Mucosa of stomach (tissue), 1 donor: ENCODE results near the gene EXOC3L4.

Experiments used
- H3K27me3 ChIP-seq: one replicate; pipeline ENCODE4 v1.7.0; 2013; ENCODE audit warnings: mild to moderate bottlenecking, low read length; ENCODE audit not compliant: control insufficient read depth, insufficient read depth
- H3K36me3 ChIP-seq: one replicate; pipeline ENCODE4 v1.7.0; 2013; ENCODE audit warnings: low read length; ENCODE audit not compliant: control insufficient read depth, insufficient read depth
- H3K4me1 ChIP-seq: one replicate; pipeline ENCODE4 v1.7.0; 2013; ENCODE audit warnings: mild to moderate bottlenecking, low read length; ENCODE audit not compliant: control insufficient read depth, insufficient read depth
- H3K4me3 ChIP-seq: one replicate; pipeline ENCODE4 v1.7.0; 2013; ENCODE audit warnings: low read length
- H3K9ac ChIP-seq: one replicate; pipeline ENCODE4 v1.7.0; 2013; ENCODE audit warnings: mild to moderate bottlenecking, low read length, moderate library complexity
- H3K9me3 ChIP-seq: one replicate; pipeline ENCODE4 v1.7.0; 2013; ENCODE audit warnings: mild to moderate bottlenecking, low read length, moderate library complexity; ENCODE audit not compliant: control insufficient read depth
- donor health status: Pancreatic carcinoma.

Gene EXOC3L4

DNA sequence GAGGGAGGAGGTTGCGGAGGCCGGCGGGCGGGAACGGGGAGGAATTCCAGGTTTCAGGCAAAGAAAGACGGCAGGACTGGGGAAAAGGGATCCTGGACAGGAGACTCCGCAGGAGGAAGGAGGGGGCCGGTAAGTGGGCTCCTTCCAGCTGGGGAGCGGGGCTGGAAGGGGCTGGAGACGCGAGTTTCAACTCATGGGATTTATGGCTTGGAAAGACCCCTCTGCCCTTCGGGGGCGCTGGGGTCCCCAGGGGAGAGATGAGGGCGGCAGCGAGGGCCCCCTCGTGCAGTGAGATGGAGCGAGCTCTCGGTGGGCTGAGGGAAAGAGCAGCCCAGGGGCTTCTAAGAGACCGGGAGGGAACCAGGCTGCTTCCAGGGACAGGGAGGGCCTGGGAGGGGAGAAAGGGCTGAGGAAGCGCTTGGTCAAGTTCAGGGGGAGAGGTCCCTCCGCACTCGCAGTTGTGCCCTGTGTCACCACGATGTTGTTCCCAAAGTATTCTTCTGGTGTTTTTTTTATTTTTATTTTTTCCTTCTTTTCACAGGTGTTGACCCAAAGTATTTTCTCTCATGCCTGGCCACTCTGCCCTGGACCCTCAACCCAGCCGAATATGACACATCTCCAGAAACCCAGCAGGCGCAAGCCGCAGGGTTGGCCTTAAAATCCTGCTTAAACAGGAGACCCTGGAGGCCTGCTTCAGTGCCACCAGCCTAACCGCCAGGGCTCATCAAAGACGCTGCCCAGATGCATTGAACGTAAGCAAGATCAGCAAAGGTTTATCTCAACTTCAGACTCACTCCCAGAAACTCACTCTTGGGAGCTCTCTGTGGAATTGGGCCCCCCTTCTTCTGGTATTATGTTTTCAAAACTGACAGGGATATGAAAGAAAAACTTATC is 44.9 kb downstream of the EXOC3L4 start:
- Histone ChIP-seq H3K4me3 (no peak overlapping the region), H3K27me3 (peaks cover 21% of the 10 kb centered on the region)

DNA sequence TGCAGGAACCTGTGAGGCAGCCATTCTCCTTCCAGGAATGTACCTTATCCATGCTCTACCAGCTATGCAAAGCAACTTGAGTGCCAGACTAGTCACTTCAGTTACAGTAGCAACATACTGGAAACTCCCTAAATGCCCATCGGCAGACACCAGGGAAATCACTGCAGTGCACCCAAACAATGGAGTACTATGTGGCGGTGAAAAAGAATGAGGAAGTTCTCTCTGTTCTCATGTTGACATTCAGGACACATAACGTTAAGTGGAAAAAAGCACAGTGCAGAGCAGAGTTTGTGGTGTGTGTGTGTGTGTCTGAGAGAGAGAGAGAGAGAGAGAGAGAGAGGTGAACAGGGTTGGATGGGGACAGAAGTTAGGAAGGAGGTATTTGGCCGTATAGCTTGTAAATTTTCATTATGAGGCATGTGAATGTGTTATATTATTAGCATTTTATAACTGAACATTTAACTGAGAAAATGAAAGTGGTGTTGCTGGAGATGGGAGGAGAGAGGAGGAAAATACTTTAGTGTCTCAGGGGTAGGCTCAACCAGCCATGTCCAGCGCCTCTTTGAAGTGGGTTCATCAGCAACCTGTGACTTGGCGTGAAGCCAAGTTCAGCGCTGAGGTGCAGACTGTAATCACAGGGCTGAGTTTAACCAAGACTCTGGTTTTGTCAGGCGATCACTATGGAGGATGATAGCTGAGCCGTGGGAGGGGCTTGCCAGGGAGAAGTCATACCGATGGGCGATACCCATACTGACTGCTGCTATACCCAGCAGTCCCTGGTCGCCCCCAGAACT is 46.0 kb downstream of the EXOC3L4 start:
- Histone ChIP-seq H3K9ac (no peak overlapping the region), H3K4me1 (peaks cover 3% of the 10 kb centered on the region), H3K9me3 (no peaks in the 10 kb centered on the region), H3K27me3 (peaks cover 21% of the 10 kb centered on the region), H3K36me3 (no peaks in the 10 kb centered on the region), H3K4me3 (no peak overlapping the region)

More for the DNA sequence above, 44.9 kb downstream of the EXOC3L4 start:
- no peaks in the 10 kb centered on the region for H3K9me3 ChIP-seq
- no peaks in the 10 kb centered on the region for H3K36me3 ChIP-seq
- no peak overlapping the region for H3K9ac ChIP-seq
- peaks cover 3% of the 10 kb centered on the region for H3K4me1 ChIP-seq

DNA sequence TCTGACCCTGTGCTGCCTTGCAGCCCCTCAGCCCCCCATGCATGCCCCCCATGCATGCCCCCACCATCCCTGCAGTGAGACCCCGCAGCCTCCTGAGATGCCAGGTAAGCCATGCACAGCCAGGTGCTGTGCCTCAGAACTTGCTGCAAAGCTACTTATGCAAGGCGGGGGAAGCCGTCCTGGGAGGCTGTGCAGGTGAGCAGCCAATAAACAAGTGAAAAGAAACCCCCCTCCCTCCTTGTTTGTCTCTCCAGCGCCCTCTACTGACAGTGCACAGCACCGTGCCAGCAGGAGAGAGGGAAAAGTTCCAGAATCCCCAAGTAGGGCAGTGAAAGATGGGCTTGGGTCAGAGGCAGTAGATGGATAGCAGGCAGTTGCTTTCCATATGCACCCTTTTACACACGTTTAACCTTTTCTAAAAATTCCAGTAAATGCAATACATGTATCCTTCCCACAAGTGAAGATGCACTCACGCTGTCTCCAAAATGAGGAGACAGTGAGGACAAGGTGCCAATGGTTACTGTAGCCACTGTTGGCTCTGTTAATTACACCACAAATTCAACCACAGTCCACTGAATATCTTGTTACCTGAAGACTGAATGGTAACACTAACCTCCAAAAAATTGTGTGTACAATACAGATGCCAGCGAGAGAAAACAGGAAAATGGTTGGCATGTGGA is 46.7 kb downstream of the EXOC3L4 start:
- no peaks in the 10 kb centered on the region for H3K36me3 ChIP-seq
- H3K27me3 ChIP-seq, result peaks cover 21% of the 10 kb centered on the region
- no peaks in the 10 kb centered on the region for H3K9me3 ChIP-seq
- H3K9ac ChIP-seq, result no peak overlapping the region
- H3K4me3 ChIP-seq, result no peak overlapping the region
- peaks cover 3% of the 10 kb centered on the region for H3K4me1 ChIP-seq

DNA sequence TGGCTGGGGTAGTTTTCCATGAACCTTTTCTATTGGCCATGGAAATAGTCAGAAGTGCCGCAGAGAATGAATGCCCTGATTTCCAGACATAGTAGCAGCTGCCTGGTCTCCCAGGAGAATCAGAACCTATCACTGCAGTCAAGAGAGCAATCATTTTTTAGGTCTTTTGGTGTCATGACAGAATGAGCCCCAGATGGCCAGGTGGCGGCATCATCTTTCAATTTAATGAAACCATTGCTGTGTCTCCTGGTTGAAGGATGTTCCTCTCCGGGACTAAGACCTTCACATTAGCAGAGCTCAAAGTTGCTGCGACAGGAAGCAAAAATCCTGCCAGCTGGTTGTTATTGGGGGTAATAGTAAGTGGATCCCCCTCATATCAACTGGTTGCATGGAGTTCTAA is 47.5 kb downstream of the EXOC3L4 start:
- H3K36me3 ChIP-seq, result no peaks in the 10 kb centered on the region
- H3K4me1 ChIP-seq, result peaks cover 3% of the 10 kb centered on the region
- H3K4me3 ChIP-seq, result no peak overlapping the region
- H3K9me3 ChIP-seq, result no peaks in the 10 kb centered on the region
- no peak overlapping the region for H3K9ac ChIP-seq
- peaks cover 21% of the 10 kb centered on the region for H3K27me3 ChIP-seq

DNA sequence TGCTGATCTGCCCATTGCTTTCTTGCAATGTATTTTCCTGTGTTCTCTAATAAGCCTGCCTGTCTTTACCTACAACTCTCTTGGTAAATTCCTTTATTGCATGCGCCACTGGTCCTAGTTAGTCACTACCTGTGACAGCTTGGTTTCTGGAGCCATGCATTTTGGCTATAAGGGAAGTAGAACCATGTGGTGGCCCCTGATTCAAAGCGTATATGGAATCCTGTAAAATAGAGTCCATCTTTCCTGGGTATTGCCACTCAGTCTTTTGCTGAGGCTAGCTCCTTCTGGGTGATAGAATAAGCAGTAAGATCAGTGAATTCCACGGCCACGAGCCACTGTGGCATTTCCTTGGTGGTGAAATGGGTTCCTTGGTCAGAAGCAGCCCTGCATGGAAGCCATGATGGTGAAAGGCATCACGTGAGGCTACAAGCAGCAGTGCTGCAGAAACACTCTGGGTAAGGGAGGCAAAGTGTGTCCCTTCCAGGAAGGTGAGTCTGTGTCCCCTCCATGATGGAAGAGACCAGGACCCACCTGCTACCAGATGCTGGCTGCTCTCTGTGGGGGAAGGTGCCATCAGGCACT is 48.3 kb downstream of the EXOC3L4 start:
- Histone ChIP-seq H3K27me3 (peaks cover 21% of the 10 kb centered on the region), H3K4me3 (no peak overlapping the region), H3K9me3 (no peaks in the 10 kb centered on the region), H3K36me3 (no peaks in the 10 kb centered on the region), H3K4me1 (peaks cover 3% of the 10 kb centered on the region), H3K9ac (no peak overlapping the region)

DNA sequence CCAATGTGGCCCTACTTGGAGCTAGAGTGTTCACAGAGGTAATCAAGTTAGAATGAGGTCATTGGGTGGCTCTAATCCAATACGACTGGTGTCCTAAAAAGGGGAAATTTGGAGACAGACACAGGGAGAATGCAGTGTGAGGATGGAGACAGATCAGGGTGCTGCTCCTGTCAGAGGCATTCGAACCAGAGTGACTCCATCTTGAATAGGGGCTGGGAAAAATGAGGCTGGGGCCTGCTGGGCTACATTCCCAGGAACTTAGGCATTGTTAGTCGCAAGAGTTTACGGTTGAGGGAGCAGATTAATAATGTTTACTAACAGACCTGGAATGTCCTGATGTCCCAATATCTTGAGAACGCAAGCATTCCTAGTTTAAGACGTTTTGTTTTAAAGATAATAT is 49.0 kb downstream of the EXOC3L4 start:
- Histone ChIP-seq H3K4me1 (peaks cover 3% of the 10 kb centered on the region), H3K9ac (no peak overlapping the region), H3K9me3 (no peaks in the 10 kb centered on the region), H3K27me3 (peaks cover 21% of the 10 kb centered on the region), H3K36me3 (no peaks in the 10 kb centered on the region), H3K4me3 (no peak overlapping the region)

DNA sequence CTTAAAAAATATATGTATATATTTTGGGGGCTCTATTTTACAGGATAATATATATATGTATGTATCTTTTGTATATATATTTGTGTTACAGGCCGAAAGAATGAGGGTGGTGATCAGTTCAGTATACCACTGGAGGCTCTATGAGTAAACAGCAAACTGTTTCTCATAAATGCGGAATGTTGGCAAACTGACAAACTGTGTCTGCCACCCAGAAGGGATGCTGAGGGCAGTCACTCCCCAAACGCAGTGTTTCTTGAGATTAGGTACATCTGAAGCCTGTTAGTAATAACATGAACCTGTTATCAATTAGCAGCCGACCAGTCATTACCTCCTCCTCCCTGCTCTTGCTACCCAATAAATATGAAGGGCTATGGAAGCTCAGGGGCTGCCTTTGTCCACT is 49.6 kb downstream of the EXOC3L4 start:
- H3K9me3 ChIP-seq, result no peaks in the 10 kb centered on the region
- H3K9ac ChIP-seq, result no peak overlapping the region
- H3K4me1 ChIP-seq, result peaks cover 3% of the 10 kb centered on the region
- H3K36me3 ChIP-seq, result no peaks in the 10 kb centered on the region
- no peak overlapping the region for H3K4me3 ChIP-seq
- peaks cover 16% of the 10 kb centered on the region for H3K27me3 ChIP-seq

DNA sequence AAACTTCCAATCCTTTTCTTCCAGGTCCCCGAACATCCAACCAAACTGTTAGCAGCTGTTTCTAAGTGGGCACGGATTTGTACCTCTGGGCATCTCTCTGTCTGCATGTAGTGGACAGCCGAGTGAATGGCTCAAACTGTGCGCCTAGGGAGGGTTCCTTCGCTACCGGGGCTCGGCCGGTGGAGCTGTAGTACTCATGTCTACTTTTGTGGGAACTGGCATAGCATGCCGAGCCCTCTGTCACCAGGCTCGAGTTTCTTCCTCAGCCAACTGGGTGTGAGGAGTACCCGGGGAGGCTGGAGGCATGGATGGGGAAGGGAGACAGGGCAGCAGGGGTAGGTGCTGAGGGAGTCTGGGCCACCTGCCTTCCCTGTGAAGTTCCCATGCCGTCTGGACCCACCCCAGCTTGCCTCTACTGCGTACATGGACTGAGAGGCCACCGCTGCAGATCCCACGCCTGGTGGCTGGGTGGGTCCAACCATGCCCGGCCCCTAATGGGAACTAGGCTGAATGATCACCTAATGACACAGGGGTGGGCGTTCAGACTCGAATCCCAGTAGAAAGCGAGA is 51.7 kb downstream of the EXOC3L4 start:
- H3K9ac ChIP-seq, result no peak overlapping the region
- no peak overlapping the region for H3K4me3 ChIP-seq
- H3K27me3 ChIP-seq, result peaks cover 11% of the 10 kb centered on the region
- H3K9me3 ChIP-seq, result no peaks in the 10 kb centered on the region
- H3K36me3 ChIP-seq, result no peaks in the 10 kb centered on the region
- H3K4me1 ChIP-seq, result no peaks in the 10 kb centered on the region

DNA sequence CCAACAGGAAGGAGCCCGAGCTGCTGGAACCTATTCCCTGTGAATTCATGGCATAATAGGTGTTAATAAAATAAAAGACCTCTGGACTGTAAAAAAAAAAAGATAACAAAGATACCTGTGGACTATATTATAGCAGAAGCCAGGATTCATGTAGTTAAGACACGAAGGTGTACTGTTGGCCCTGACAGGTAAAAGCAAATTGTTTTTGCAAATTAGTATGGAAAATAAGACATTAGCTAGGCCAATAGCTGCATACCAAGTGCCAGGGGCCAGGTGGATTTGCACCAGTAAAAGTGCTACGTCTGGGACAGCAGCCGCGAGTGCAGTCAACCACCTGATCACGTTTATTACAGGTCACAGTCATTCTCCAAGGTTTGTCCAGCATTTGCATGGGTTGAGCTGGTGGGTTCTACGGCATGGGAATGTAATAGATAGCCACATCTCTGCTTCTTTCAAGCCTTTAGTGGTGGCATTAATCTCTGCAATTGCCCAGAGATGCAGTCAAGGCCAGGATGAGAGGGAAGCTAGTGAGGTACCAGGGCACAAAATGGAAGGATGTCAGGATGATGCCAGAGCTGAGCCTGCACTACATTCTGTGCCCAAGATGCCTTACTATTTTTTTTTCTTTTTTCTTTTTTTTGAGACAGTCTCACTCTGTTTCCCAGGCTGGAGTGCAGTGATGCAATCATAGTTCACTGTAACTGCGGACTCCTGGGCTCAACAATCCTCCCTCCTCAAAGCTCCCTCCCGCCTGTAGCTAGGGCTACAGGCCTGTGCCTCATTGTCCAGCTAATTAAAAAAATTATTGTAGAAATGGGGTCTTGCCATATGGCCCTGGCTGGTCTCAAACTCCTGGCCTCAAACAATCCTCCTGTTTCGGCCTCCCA is 55.1 kb downstream of the EXOC3L4 start:
- Histone ChIP-seq H3K9ac (no peak overlapping the region), H3K36me3 (no peaks in the 10 kb centered on the region), H3K4me3 (no peak overlapping the region), H3K9me3 (no peaks in the 10 kb centered on the region), H3K27me3 (no peaks in the 10 kb centered on the region), H3K4me1 (no peaks in the 10 kb centered on the region)

DNA sequence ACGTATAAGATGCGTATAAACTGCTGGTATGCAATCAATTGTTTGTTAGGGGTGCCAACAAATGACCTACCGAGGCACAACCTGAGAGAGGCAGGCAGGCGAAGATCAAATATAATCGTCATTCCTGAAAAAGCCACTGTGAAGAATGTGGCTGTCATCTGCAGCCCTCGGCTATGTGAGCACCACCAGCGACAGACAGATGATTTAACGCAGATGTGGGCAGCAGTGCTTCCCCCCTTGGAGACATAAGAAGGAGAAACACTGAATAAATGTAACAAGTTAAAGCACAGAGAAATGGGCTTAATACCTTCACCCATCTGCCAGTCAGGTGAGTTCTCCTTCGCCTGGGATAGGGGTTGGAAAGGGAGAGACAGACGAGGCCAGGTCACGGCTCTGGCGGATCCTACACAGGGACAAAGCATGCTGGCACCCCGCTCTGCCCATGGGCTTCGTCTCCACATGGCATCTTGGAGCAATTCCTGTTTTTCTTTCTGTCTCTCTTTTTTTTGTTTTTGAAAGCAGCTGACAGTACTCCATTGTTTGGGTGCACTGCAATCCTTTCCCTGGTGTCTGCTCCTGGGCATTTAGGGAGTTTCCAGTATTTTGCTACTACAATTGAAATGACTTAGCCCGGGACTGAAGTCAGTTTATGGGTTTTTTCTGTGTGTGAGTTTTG is 56.9 kb downstream of the EXOC3L4 start:
- H3K36me3 ChIP-seq, result no peaks in the 10 kb centered on the region

More for the DNA sequence above, 56.9 kb downstream of the EXOC3L4 start:
- peaks cover 6% of the 10 kb centered on the region for H3K4me1 ChIP-seq
- H3K9ac ChIP-seq, result no peak overlapping the region
- H3K9me3 ChIP-seq, result no peaks in the 10 kb centered on the region
- no peaks in the 10 kb centered on the region for H3K27me3 ChIP-seq
- no peak overlapping the region for H3K4me3 ChIP-seq
